ENCODE data around the gene TGFBR3. TPM values are rescaled to one million over a fixed set of nuclear protein-coding genes. Genes with fewer than 3 reads are reported as not detected.
"Not testable (repeated sequence)": the region's sequence is repeated elsewhere in the genome, so short reads cannot be mapped to it uniquely, and the experiment has no call there.

TGFBR3 gene
- total and polyA plus RNA-seq, 8 donors, result 6.0 to 34.8 (median 21.4) TPM

DNA sequence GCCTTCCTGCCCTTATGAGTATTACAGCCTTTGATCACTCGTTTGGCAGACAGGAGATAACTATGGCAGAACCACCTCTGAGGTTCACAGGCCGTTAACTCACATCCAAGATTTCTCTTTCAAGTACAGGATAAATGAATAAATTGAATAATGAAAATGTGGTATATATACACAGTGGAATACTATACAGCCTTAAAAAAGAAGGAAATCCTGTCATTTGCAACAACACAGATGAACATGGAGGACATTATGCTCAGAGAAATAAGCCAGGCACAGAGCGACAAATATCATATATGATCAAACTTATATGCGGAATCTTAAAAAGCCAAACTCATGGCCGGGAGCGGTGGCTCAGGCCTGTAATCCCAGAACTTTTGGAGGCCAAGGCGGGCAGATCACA, 32.6 kb downstream of the TGFBR3 start:
- 96 to 98% methylated on average over 7 of the region's 7 CpGs for WGBS, 2 donors
- H3K4me1 ChIP-seq, result peaks cover 4 to 24% (median 21%) of the 10 kb centered on the region in 3 donors
- no peak for FAIRE-seq
- H3K27me3 ChIP-seq, result no peaks in the 10 kb centered on the region
- H3K4me3 ChIP-seq, result no peak overlapping the region
- no peaks in the 10 kb centered on the region for H3K36me3 ChIP-seq
- no peak for DNase-seq
- ATAC-seq, result no peak
- H3K27ac ChIP-seq, result no peak overlapping the region
- TF ChIP-seq, protein P1, sequence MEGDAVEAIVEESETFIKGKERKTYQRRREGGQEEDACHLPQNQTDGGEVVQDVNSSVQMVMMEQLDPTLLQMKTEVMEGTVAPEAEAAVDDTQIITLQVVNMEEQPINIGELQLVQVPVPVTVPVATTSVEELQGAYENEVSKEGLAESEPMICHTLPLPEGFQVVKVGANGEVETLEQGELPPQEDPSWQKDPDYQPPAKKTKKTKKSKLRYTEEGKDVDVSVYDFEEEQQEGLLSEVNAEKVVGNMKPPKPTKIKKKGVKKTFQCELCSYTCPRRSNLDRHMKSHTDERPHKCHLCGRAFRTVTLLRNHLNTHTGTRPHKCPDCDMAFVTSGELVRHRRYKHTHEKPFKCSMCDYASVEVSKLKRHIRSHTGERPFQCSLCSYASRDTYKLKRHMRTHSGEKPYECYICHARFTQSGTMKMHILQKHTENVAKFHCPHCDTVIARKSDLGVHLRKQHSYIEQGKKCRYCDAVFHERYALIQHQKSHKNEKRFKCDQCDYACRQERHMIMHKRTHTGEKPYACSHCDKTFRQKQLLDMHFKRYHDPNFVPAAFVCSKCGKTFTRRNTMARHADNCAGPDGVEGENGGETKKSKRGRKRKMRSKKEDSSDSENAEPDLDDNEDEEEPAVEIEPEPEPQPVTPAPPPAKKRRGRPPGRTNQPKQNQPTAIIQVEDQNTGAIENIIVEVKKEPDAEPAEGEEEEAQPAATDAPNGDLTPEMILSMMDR (IDR thresholded peaks at IDR 0.05), result no peak
- intact Hi-C loops (cut with DNase I), result no loop called here
- no peaks in the 10 kb centered on the region for H3K9me3 ChIP-seq

DNA sequence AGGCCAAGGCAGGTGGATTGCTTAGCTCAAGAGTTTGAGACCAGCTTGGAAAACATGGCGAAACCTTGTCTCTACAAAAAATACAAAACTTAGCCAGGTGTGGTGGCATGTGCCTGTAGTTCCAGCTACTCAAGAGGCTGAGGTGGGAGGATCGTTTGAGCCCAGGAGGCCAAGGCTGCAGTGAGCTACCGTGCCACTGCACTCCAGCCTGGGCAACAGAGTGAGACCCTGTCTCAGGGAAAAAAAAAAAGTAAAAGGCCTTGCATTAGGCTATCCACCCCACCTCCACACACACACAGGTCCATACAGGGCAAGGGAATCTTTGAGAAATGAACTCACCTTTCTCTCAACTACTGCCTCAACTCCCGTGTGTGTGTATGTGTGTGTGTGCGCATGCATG, 33.9 kb downstream of the TGFBR3 start:
- intact Hi-C loops (cut with DNase I); ATAC-seq; FAIRE-seq; H3K9me3 ChIP-seq; H3K4me3 ChIP-seq; H3K27me3 ChIP-seq; H3K36me3 ChIP-seq; DNase-seq: not testable (repeated sequence)
- WGBS, 2 donors, result 94 to 95% methylated on average over 5 of the region's 5 CpGs
- Histone ChIP-seq H3K27ac (peak overlapping the region in 2 of 4 donors; percentile 11 to 53), H3K4me1 (peaks cover 4 to 25% (median 22%) of the 10 kb centered on the region in 3 donors)

DNA sequence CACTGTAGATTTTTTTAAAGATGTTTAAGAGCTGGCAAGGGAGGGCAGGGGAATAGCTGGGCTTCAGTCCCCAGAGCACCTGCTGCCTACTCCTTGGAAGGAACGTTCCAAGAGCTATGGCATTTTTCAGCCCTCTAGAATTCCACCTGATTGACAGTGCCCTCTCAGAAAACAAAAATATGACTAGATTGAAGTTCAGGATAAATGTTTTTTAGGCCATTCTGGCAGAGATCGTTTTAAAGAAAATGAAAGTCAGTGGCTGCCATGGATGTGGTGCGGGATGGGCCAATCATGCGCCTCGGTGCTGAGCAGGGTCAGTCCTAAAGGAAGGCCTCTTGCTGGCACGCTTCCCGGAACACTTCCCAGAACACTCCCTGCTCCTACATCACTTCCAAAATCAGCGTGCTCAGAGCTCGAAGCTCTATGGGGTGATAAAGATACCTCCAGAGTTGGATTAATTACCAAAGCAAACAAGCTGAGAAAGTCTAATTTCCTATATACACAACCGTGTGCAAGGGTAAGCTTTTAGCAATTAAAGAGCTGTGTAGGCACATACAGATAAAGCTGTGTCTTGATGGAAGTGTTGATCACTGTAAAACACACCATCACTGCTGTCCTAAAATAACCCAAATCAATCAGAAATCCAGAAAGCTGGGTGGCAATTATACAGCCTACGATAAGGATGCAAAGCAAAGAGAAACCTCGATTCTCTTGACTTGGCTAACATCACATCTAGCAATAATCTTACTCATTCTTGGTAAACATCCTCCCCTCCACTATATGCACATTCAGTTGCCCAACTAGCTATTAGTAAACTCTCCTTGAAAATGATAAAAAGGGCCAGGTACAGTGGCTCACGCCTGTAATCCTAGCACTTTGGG, 34.6 kb downstream of the TGFBR3 start:
- 36 to 47% methylated on average over 13 of the region's 13 CpGs for WGBS, 2 donors
- H3K4me3 ChIP-seq, result no peak overlapping the region

DNA sequence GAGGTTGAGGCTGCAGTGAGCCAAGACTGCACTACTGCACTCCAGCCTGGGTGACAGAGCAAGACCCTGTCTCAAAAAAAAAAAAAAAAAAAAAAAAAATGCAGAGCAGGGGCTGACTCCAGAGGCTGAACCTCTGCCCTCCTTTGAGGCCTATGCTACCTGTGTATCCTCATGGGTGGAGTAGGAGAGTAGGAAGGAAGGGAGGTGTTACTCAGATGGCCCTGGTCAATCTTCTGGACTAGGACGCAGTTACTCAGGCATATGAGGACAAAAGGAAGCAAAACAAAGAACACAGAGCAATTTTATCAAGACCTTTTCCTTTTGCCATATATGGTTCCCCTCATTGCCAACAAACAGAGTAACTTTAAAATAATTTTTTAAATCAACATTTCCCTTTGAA, 35.2 kb downstream of the TGFBR3 start:
- H3K36me3 ChIP-seq, result no peaks in the 10 kb centered on the region
- TF ChIP-seq, protein P1 (IDR thresholded peaks at IDR 0.05), result no peak
- no peaks in the 10 kb centered on the region for H3K9me3 ChIP-seq
- DNase-seq, result no peak
- no peaks in the 10 kb centered on the region for H3K27me3 ChIP-seq
- ATAC-seq, result peak in 2 of 4 donors; percentile 3 to 21
- whole genome bisulfite sequencing, 2 donors, result 63 to 74% methylated on average over 1 of the region's 1 CpG
- peaks cover 14 to 38% (median 35%) of the 10 kb centered on the region in 3 donors for H3K4me1 ChIP-seq
- H3K4me3 ChIP-seq, result no peak overlapping the region
- intact Hi-C loops (cut with DNase I), result no loop called here
- no peak for FAIRE-seq
- peak overlapping the region in 2 of 4 donors; percentile 53 to 57 for H3K27ac ChIP-seq

More for the DNA sequence above, 34.6 kb downstream of the TGFBR3 start:
- DNase-seq (peak; percentile 66 to 84 (median 73)), FAIRE-seq (no peak), ATAC-seq (peak; percentile 72 to 87 (median 83))
- no peaks in the 10 kb centered on the region for H3K9me3 ChIP-seq
- peaks cover 7 to 31% (median 28%) of the 10 kb centered on the region in 3 donors for H3K4me1 ChIP-seq
- H3K36me3 ChIP-seq, result no peaks in the 10 kb centered on the region
- H3K27ac ChIP-seq, result peak overlapping the region in 2 of 4 donors; percentile 53 to 57
- TF ChIP-seq, protein P1 (IDR thresholded peaks at IDR 0.05), result no peak
- intact Hi-C loops (cut with DNase I), result no loop called here
- no peaks in the 10 kb centered on the region for H3K27me3 ChIP-seq

DNA sequence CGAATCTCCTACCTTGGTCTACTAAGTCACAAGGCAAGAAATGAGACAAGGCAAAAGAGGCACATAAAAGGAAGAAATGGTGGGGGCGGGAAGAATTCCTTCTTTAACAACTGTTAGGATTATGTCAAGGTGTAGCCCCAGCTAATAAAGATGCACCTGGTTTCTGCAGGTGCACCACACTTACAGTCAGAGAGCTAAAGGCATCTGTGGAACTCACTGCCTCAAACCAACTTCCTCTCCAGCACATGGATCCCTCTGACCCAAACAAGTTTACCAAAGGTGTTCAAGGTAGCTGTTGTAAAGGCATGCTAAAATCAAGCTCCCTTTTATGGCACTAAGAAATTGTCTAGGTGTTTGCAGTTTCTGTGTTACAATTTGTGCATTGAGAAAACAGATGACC, 38.1 kb downstream of the TGFBR3 start:
- DNase-seq (no peak), FAIRE-seq (no peak), ATAC-seq (no peak)
- 58 to 59% methylated on average over 2 of the region's 2 CpGs for WGBS, 2 donors
- no peak overlapping the region for H3K4me3 ChIP-seq
- H3K4me1 ChIP-seq, result peaks cover 10 to 36% (median 28%) of the 10 kb centered on the region in 3 donors
- no peaks in the 10 kb centered on the region for H3K27me3 ChIP-seq
- H3K27ac ChIP-seq, result no peak overlapping the region
- TF ChIP-seq, protein P1 (IDR thresholded peaks at IDR 0.05), result no peak
- no peaks in the 10 kb centered on the region for H3K9me3 ChIP-seq
- H3K36me3 ChIP-seq, result no peaks in the 10 kb centered on the region
- intact Hi-C loops (cut with DNase I), result no loop called here

Data from pancreas (tissue), 10 donors.